HCT116 (cell line): Measurements from ENCODE around the gene TAS2R20. TPM values are rescaled to one million over a fixed set of nuclear protein-coding genes. Genes with fewer than 3 reads are reported as not detected.

Source experiments
- ATAC-seq: fragments of 200-7000 bp; cut with Tn5 transposase; 2 replicates; pipeline ENCODE4 v1.9.1; 2020; ENCODE audit warnings: mild to moderate bottlenecking, moderate library complexity
- BruUV-seq: library from RNA; stranded (reverse); fragments of 400-500 nt; replicated peaks from 2 replicates; lab custom pipeline; 2021; lab: Mats Ljungman, UMichigan
- CTCF ChIA-PET: fragments of 300-600 bp; sonication (Branson Sonifier 250); formaldehyde crosslinking; loops from one replicate; lab custom pipeline; 2021; ENCODE audit warnings: antibody characterized with exemption; lab: Charles Lee
- POLR2A ChIA-PET: fragments of 300-600, 350-600 bp; sonication (Branson Sonifier 250); formaldehyde crosslinking; loops from one replicate; lab custom pipeline; 2021; ENCODE audit warnings: antibody characterized with exemption; lab: Charles Lee
- RAD21 ChIA-PET, 2 experiments: fragments of 300-600 bp; sonication (Branson Sonifier 250); formaldehyde crosslinking; loops; one replicate each; lab custom pipeline; 2023; ENCODE audit warnings: low total read pairs in 2 of 2; ENCODE audit not compliant: uncharacterized antibody in 2 of 2, unreplicated experiment in 2 of 2, low non-redundant PET in 1 of 2; lab: Charles Lee
- DNase-seq: peaks from one replicate; pipeline ENCODE4 v3.0.0-alpha.2; 2010; ENCODE audit warnings: low read depth, low spot score
- H2AFZ ChIP-seq: fragments of 200-600 bp; shearing (Covaris generic), sonication (generic); 2 replicates; pipeline ENCODE4 v1.6.1; 2017; ENCODE audit warnings: low read depth, mixed run types, mixed read lengths, antibody characterized with exemption, low read length; ENCODE audit not compliant: poor library complexity, severe bottlenecking
- H3K27ac ChIP-seq: 2 replicates; pipeline ENCODE4 v1.5.1; 2012; ENCODE audit warnings: low read depth, low read length
- H3K27me3 ChIP-seq: fragments of 200-600 bp; sonication (generic); 2 replicates; pipeline ENCODE4 v1.6.1; 2016; ENCODE audit warnings: mixed run types, low read length, mixed read lengths; ENCODE audit not compliant: insufficient read depth
- H3K36me3 ChIP-seq, 2 experiments: fragments of 200-500 bp in 1 of 2; fragments of 200-600 bp in 1 of 2; sonication (Bioruptor generic) in 1 of 2; sonication (generic) in 1 of 2; 2 replicates each; pipeline versions ENCODE4 v1.5.1 to v1.6.1; 2014 to 2016; ENCODE audit warnings: low read length in 2 of 2, inconsistent platforms in 1 of 2, mixed read lengths in 1 of 2, mixed run types in 1 of 2; ENCODE audit not compliant: insufficient read depth in 2 of 2, control insufficient read depth in 1 of 2
- H3K4me1 ChIP-seq, 2 experiments: fragments of 200-600 bp in 1 of 2; sonication (generic) in 1 of 2; 2 replicates each; pipeline versions ENCODE4 v1.5.1 to v1.6.1; 2012 to 2017; ENCODE audit warnings: low read length in 2 of 2, inconsistent platforms in 1 of 2, mild to moderate bottlenecking in 1 of 2, mixed read lengths in 1 of 2, mixed run types in 1 of 2, moderate library complexity in 1 of 2; ENCODE audit not compliant: insufficient read depth in 2 of 2, control insufficient read depth in 1 of 2
- H3K4me2 ChIP-seq: fragments of 200-600 bp; sonication (generic); 2 replicates; pipeline ENCODE4 v1.6.1; 2017; ENCODE audit warnings: mixed run types, low read length, mixed read lengths
- H3K4me3 ChIP-seq, 2 experiments: fragments of 200-600 bp in 1 of 2; sonication (generic) in 1 of 2; replicated peaks in 1 of 2; 2 replicates each; pipeline ENCODE4 v1.5.1; 2011 to 2016; ENCODE audit warnings: low read length in 2 of 2, control low read depth in 1 of 2, low read depth in 1 of 2, mild to moderate bottlenecking in 1 of 2, mixed read lengths in 1 of 2, mixed run types in 1 of 2
- H3K79me2 ChIP-seq: fragments of 200-600 bp; sonication (generic); 2 replicates; pipeline ENCODE4 v1.6.1; 2017; ENCODE audit warnings: mild to moderate bottlenecking, mixed run types, low read length, moderate library complexity, mixed read lengths; ENCODE audit not compliant: insufficient read depth
- H3K9ac ChIP-seq: fragments of 200-600 bp; sonication (generic); 2 replicates; pipeline ENCODE4 v1.6.1; 2016; ENCODE audit warnings: low read length, mixed read lengths
- H3K9me2 ChIP-seq: fragments of 200-600 bp; sonication (generic), shearing (Covaris generic); 2 replicates; pipeline ENCODE4 v1.6.1; 2017; ENCODE audit warnings: mixed run types, mild to moderate bottlenecking, moderate library complexity; ENCODE audit not compliant: insufficient read depth
- H3K9me3 ChIP-seq, 2 experiments: fragments of 200-500 bp in 1 of 2; fragments of 200-600 bp in 1 of 2; sonication (Bioruptor generic) in 1 of 2; sonication (generic) in 1 of 2; 2 replicates each; pipeline ENCODE4 v1.6.1; 2014 to 2017; ENCODE audit warnings: low read length in 2 of 2, mixed read lengths in 2 of 2, inconsistent platforms in 1 of 2, low read depth in 1 of 2, mild to moderate bottlenecking in 1 of 2, mixed run types in 1 of 2, moderate library complexity in 1 of 2; ENCODE audit not compliant: control insufficient read depth in 1 of 2, insufficient read depth in 1 of 2
- H4K20me1 ChIP-seq: fragments of 200-600 bp; sonication (generic), shearing (Covaris generic); 2 replicates; pipeline ENCODE4 v1.6.1; 2017; ENCODE audit warnings: mixed run types, mild to moderate bottlenecking, moderate library complexity; ENCODE audit not compliant: insufficient read depth
- CBX3 ChIP-seq: IDR thresholded peaks from 2 replicates; pipeline ENCODE4 v1.6.1; 2012; ENCODE audit warnings: low read depth
- EGR1 ChIP-seq: IDR thresholded peaks from 2 replicates; pipeline ENCODE4 v1.6.1; 2012; ENCODE audit warnings: low read depth
- ELF1 ChIP-seq: IDR thresholded peaks from 2 replicates; pipeline ENCODE4 v1.6.1; 2012; ENCODE audit warnings: low read depth, borderline replicate concordance
- EZH2 ChIP-seq: fragments of 200-600 bp; sonication (generic); IDR thresholded peaks from 2 replicates; pipeline ENCODE4 v1.6.1; 2017; ENCODE audit warnings: antibody characterized with exemption, mixed run types
- FOSL1 ChIP-seq: IDR thresholded peaks from 2 replicates; pipeline ENCODE4 v1.6.1; 2012; ENCODE audit warnings: low read depth
- POLR2A ChIP-seq: IDR thresholded peaks from 2 replicates; pipeline ENCODE4 v1.7.0; 2011; ENCODE audit warnings: borderline replicate concordance; ENCODE audit not compliant: insufficient read depth, insufficient read length; ENCODE audit errors: extremely low read depth
- POLR2AphosphoS5 ChIP-seq: IDR thresholded peaks from 2 replicates; pipeline ENCODE4 v1.6.1; 2011; ENCODE audit warnings: mild to moderate bottlenecking, low read depth, low read length, moderate library complexity
- SP1 ChIP-seq: IDR thresholded peaks from 2 replicates; pipeline ENCODE4 v1.6.1; 2012; ENCODE audit warnings: low read depth
- SRF ChIP-seq: IDR thresholded peaks from 2 replicates; pipeline ENCODE4 v1.6.1; 2012; ENCODE audit warnings: low read depth
- YY1 ChIP-seq: IDR thresholded peaks from 2 replicates; pipeline ENCODE4 v1.6.1; 2011; ENCODE audit warnings: low read length, low read depth, moderate library complexity, mild to moderate bottlenecking; ENCODE audit not compliant: insufficient replicate concordance; ENCODE audit errors: extremely low read depth
- ZFX ChIP-seq: fragments of 450-650 bp; IDR thresholded peaks from 2 replicates; pipeline ENCODE4 v1.6.1; 2017
- intact Hi-C: fragments of 100-400 bp; cut with micrococcal nuclease; formaldehyde crosslinking; loops from 2 replicates; pipeline ENCODE4 v1.10.0; 2022
- total RNA-seq: library from RNA; stranded (reverse); gene quantifications from one replicate; pipeline ENCODE4 v1.2.1, GENCODE V29; 2021; ENCODE audit not compliant: unreplicated experiment
- TF ChIP-seq, protein P1 (sequence below), 3 experiments: fragments of 200-600 bp in 1 of 3; sonication (generic) in 1 of 3; IDR thresholded peaks in 2 of 3; conservative IDR thresholded peaks in 1 of 3; 2 replicates each; pipeline ENCODE4 v1.5.1; 2012 to 2017; ENCODE audit warnings: low read depth in 2 of 3, low read length in 2 of 3, antibody characterized with exemption in 1 of 3, borderline replicate concordance in 1 of 3, control low read depth in 1 of 3, mild to moderate bottlenecking in 1 of 3, mixed read lengths in 1 of 3, mixed run types in 1 of 3, moderate library complexity in 1 of 3; ENCODE audit not compliant: insufficient read depth in 1 of 3
- TF ChIP-seq, protein P2 (sequence below): IDR thresholded peaks from 2 replicates; pipeline ENCODE4 v1.6.1; 2012; ENCODE audit warnings: low read depth

Gene TAS2R20
- total RNA-seq, 1 experiment from 2014 or later: 0.76 TPM

DNA sequence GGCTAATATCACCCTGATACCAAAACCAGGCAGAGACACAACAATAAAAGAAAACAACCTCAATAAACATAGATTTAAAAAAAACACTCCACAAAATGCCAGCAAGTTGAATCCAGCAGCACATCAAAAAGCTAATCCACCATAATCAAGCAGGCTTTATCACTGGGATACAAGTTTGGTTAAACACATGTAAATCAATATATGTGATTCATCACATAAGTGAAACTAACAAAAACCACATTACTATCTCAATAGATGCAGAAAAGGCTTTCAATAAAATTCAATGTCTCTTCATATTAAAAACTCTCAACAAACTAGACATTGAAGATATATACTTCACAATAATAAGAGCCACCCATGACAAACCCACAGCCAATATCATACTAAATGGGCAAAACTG lies 42.0 kb downstream of the TAS2R20 start:
- Histone ChIP-seq H3K36me3 (no peaks in the 10 kb centered on the region), H3K4me3 (no peak overlapping the region), H3K9me3 (peaks cover 0 to 5% of the 10 kb centered on the region in 2 experiments; a peak in 1 of 4 replicates), H3K4me2 (no peak overlapping the region), H4K20me1 (no peaks in the 10 kb centered on the region), H3K4me1 (no peaks in the 10 kb centered on the region), H3K27me3 (no peaks in the 10 kb centered on the region), H3K27ac (no peak overlapping the region), H3K79me2 (peaks cover 30% of the 10 kb centered on the region), H3K9ac (no peak overlapping the region), H2AFZ (no peak overlapping the region), H3K9me2 (no peaks in the 10 kb centered on the region; the same call in 1 of the 2 replicates)
- CTCF ChIA-PET: no interaction called here
- intact Hi-C loops: no loop called here
- no TSS peak for BruUV-seq
- no peak for DNase-seq
- RAD21 ChIA-PET: interaction anchor here in 1 of 2 experiments (0.6 kb wide), 1 partner anchor 86 kb away, joined by 3 read pairs; no protein-coding TSS in a partner anchor
- ATAC-seq: no peak
- TF ChIP-seq POLR2A (no peak), SP1 (no peak), ZFX (no peak), EGR1 (no peak), EZH2 (no peak), POLR2AphosphoS5 (no peak)
- TF ChIP-seq, protein P1, sequence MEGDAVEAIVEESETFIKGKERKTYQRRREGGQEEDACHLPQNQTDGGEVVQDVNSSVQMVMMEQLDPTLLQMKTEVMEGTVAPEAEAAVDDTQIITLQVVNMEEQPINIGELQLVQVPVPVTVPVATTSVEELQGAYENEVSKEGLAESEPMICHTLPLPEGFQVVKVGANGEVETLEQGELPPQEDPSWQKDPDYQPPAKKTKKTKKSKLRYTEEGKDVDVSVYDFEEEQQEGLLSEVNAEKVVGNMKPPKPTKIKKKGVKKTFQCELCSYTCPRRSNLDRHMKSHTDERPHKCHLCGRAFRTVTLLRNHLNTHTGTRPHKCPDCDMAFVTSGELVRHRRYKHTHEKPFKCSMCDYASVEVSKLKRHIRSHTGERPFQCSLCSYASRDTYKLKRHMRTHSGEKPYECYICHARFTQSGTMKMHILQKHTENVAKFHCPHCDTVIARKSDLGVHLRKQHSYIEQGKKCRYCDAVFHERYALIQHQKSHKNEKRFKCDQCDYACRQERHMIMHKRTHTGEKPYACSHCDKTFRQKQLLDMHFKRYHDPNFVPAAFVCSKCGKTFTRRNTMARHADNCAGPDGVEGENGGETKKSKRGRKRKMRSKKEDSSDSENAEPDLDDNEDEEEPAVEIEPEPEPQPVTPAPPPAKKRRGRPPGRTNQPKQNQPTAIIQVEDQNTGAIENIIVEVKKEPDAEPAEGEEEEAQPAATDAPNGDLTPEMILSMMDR (IDR thresholded peaks at IDR 0.05 in 2 of 3, conservative IDR thresholded peaks at IDR 0.05 in 1 of 3; ENCODE audit: borderline replicate concordance in 1 of 3, insufficient read depth in 1 of 3, low read depth in 2 of 3, low read length in 2 of 3): no peak
- POLR2A ChIA-PET: no interaction called here

DNA sequence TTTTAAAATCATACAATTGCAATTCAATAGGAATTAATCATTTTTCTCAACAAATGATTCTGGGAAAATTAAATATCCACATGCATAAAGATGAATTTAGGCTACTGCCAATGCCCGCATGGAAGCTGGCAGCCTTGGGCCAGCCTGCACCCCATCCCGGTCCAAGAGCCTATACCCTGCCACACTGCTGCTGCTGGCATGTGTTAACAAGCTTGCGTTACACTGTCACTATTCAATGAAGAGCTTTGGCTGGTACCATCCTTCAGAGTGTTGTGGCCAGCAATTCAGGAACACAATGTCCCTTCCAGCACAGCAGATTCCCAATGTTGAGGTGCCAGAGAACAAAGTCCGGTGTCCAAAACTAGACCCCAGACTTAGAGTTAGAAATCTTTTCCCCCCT lies 45.5 kb downstream of the TAS2R20 start:
- Histone ChIP-seq H3K79me2 (peaks cover 37% of the 10 kb centered on the region), H3K27me3 (no peaks in the 10 kb centered on the region), H3K9me3 (peaks cover 0 to 8% of the 10 kb centered on the region in 2 experiments; a peak in 2 of 4 replicates), H3K4me2 (no peak overlapping the region), H3K4me1 (no peaks in the 10 kb centered on the region), H3K36me3 (no peaks in the 10 kb centered on the region), H3K27ac (no peak overlapping the region), H3K9me2 (no peaks in the 10 kb centered on the region; the same call in 1 of the 2 replicates), H2AFZ (no peak overlapping the region), H3K4me3 (no peak overlapping the region), H4K20me1 (no peaks in the 10 kb centered on the region), H3K9ac (no peak overlapping the region)
- RAD21 ChIA-PET: no interaction called here
- BruUV-seq: no TSS peak
- CTCF ChIA-PET: no interaction called here
- ATAC-seq (no peak), DNase-seq (no peak)
- POLR2A ChIA-PET: interaction anchor here (1.4 kb wide), 1 partner anchor 10 kb away, joined by 6 read pairs; no protein-coding TSS in a partner anchor
- intact Hi-C loops: no loop called here
- TF ChIP-seq FOSL1: no peak
- TF ChIP-seq, protein P2, sequence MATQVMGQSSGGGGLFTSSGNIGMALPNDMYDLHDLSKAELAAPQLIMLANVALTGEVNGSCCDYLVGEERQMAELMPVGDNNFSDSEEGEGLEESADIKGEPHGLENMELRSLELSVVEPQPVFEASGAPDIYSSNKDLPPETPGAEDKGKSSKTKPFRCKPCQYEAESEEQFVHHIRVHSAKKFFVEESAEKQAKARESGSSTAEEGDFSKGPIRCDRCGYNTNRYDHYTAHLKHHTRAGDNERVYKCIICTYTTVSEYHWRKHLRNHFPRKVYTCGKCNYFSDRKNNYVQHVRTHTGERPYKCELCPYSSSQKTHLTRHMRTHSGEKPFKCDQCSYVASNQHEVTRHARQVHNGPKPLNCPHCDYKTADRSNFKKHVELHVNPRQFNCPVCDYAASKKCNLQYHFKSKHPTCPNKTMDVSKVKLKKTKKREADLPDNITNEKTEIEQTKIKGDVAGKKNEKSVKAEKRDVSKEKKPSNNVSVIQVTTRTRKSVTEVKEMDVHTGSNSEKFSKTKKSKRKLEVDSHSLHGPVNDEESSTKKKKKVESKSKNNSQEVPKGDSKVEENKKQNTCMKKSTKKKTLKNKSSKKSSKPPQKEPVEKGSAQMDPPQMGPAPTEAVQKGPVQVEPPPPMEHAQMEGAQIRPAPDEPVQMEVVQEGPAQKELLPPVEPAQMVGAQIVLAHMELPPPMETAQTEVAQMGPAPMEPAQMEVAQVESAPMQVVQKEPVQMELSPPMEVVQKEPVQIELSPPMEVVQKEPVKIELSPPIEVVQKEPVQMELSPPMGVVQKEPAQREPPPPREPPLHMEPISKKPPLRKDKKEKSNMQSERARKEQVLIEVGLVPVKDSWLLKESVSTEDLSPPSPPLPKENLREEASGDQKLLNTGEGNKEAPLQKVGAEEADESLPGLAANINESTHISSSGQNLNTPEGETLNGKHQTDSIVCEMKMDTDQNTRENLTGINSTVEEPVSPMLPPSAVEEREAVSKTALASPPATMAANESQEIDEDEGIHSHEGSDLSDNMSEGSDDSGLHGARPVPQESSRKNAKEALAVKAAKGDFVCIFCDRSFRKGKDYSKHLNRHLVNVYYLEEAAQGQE: no peak
- no peak for TF ChIP-seq YY1
- TF ChIP-seq, protein P1 (IDR thresholded peaks at IDR 0.05 in 2 of 3, conservative IDR thresholded peaks at IDR 0.05 in 1 of 3; ENCODE audit: borderline replicate concordance in 1 of 3, insufficient read depth in 1 of 3, low read depth in 2 of 3, low read length in 2 of 3): no peak
- no peak for TF ChIP-seq ELF1
- TF ChIP-seq CBX3: no peak
- no peak for TF ChIP-seq SRF
- TF ChIP-seq POLR2AphosphoS5: no peak
